Gastroesophageal sphincter (tissue), 3 donors: Measurements from ENCODE around the gene FAM118B.

Source experiments
- EP300 ChIP-seq: sonication (generic); formaldehyde crosslinking; IDR thresholded peaks from one replicate; pipeline ENCODE4 v1.6.1; 2017; ENCODE audit warnings: antibody characterized with exemption, mild to moderate bottlenecking
- POLR2A ChIP-seq, 2 donors: fragments of 450-650 bp; IDR thresholded peaks; one replicate each; pipeline ENCODE4 v1.6.1; 2017; ENCODE audit warnings: antibody characterized with exemption in 2 of 2, mild to moderate bottlenecking in 2 of 2, moderate library complexity in 1 of 2
- POLR2AphosphoS5 ChIP-seq: sonication (generic); formaldehyde crosslinking; IDR thresholded peaks from one replicate; pipeline ENCODE4 v1.6.1; 2017; ENCODE audit warnings: antibody characterized with exemption
- TF ChIP-seq, protein P1 (sequence below), 4 experiments: fragments of 200-600 bp in 2 of 4; fragments of 450-650 bp in 2 of 4; sonication (generic) in 1 of 4; IDR thresholded peaks; one replicate each; pipeline ENCODE4 v1.5.1; 2017 to 2019; ENCODE audit warnings: antibody characterized with exemption in 4 of 4, mild to moderate bottlenecking in 2 of 4, moderate library complexity in 2 of 4

DNA sequence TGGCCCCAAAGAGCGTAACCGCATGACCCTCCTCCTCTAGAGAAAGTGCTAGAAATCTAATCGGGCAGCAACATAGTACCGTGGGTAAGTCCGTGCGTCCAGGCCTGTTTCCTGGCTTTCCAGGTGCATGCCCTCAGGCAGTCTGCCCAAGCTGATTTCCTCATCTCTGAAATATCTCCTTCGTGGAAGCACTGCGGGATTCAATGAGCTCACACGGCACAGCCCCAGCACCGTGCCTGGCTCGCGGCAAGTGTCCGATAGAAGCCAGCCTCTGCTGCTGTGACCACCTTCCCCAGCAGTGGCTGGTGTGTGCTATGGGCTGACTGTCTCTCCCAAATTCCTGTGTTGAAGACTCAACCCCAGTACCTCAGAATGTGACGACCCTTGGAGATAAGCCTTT lies 20.8 kb upstream of the FAM118B start:
- TF ChIP-seq POLR2A (IDR thresholded peaks at IDR 0.05) = no peak
- TF ChIP-seq, protein P1, sequence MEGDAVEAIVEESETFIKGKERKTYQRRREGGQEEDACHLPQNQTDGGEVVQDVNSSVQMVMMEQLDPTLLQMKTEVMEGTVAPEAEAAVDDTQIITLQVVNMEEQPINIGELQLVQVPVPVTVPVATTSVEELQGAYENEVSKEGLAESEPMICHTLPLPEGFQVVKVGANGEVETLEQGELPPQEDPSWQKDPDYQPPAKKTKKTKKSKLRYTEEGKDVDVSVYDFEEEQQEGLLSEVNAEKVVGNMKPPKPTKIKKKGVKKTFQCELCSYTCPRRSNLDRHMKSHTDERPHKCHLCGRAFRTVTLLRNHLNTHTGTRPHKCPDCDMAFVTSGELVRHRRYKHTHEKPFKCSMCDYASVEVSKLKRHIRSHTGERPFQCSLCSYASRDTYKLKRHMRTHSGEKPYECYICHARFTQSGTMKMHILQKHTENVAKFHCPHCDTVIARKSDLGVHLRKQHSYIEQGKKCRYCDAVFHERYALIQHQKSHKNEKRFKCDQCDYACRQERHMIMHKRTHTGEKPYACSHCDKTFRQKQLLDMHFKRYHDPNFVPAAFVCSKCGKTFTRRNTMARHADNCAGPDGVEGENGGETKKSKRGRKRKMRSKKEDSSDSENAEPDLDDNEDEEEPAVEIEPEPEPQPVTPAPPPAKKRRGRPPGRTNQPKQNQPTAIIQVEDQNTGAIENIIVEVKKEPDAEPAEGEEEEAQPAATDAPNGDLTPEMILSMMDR (IDR thresholded peaks at IDR 0.05) = no peak
- no peak for TF ChIP-seq POLR2AphosphoS5
- TF ChIP-seq EP300 = no peak
